C4-2B (cell line): Measurements from ENCODE around the gene SNAPC5.

Experiments used
- ZFX ChIP-seq: fragments of 450-650 bp; IDR thresholded peaks from 2 replicates; pipeline ENCODE4 v1.6.1; 2017
- TF ChIP-seq, protein P1 (sequence below): fragments of 450-650 bp; conservative IDR thresholded peaks from 2 replicates; pipeline ENCODE4 v1.5.1; 2017; ENCODE audit warnings: mild to moderate bottlenecking

DNA sequence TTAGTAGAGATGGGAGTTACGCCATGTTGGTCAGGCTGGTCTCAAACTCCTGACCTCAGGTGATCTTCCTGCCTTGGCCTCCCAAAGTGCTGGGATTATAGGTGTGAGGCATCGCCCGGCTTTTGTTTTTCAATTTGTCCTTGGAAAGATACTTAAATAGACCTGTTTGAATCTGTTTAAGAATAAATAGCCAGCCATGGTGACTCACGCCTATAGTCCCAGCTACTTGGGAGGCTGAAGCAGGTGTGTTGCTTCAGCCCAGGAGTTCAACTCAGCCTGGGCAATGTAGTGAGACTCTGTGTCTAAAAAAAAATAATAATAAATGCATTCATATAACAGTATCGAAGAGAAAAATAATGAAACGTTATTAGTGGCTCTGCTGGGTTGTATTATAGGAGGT, 17.3 kb downstream of the SNAPC5 start:
- TF ChIP-seq, protein P1, sequence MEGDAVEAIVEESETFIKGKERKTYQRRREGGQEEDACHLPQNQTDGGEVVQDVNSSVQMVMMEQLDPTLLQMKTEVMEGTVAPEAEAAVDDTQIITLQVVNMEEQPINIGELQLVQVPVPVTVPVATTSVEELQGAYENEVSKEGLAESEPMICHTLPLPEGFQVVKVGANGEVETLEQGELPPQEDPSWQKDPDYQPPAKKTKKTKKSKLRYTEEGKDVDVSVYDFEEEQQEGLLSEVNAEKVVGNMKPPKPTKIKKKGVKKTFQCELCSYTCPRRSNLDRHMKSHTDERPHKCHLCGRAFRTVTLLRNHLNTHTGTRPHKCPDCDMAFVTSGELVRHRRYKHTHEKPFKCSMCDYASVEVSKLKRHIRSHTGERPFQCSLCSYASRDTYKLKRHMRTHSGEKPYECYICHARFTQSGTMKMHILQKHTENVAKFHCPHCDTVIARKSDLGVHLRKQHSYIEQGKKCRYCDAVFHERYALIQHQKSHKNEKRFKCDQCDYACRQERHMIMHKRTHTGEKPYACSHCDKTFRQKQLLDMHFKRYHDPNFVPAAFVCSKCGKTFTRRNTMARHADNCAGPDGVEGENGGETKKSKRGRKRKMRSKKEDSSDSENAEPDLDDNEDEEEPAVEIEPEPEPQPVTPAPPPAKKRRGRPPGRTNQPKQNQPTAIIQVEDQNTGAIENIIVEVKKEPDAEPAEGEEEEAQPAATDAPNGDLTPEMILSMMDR: no peak
- TF ChIP-seq ZFX: no peak
